ENCODE results near the gene SLCO2A1. TPM values are rescaled to one million over a fixed set of nuclear protein-coding genes. Genes with fewer than 3 reads are reported as not detected.
A peak's percentile ranks its signal among the peaks of the same experiment; 100 is the strongest.

The SLCO2A1 gene
- polyA plus RNA-seq, 12 donors, result 1.0 to 25.6 (median 1.6) TPM; not detected in 2

DNA sequence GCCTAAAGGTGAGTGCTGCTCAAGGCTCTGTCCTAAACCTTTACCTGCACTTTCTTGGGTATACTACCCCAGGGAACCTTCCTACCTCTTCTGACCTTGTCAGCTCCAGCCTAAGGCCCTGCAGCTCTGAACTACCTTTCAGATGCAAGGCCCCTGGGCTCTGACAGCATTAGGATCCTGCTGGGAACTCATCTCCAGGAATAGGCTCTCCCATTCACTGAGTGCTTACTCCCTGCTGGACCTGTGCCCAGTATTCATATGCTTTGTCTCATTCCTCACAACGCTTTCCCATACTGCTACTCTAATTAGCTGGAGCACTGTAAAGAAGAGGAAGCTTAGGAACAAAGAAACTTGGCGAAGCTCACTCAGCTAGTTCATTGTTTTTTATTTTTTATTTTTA, 80.3 kb downstream of the SLCO2A1 start:
- no peak for DNase-seq

DNA sequence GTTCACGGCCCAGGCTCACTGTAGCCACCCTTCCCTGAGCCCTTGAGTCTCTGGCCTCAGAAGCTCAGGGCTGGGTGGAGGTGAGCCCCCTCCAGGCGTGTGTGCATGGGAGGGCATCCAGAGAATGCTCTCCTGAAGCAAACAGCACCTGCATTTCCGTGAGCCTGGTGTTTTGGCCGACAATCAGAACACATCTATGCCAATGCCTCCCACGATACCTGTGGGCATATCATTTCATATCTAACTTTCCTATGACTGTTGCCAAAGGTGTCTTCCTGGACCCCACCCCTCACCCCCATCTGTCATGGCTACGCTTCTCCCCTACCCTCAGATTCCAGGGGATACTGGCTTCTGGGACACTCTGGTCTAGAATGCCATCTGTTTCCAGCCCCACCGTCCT, 80.7 kb downstream of the SLCO2A1 start:
- DNase-seq, result no peak

DNA sequence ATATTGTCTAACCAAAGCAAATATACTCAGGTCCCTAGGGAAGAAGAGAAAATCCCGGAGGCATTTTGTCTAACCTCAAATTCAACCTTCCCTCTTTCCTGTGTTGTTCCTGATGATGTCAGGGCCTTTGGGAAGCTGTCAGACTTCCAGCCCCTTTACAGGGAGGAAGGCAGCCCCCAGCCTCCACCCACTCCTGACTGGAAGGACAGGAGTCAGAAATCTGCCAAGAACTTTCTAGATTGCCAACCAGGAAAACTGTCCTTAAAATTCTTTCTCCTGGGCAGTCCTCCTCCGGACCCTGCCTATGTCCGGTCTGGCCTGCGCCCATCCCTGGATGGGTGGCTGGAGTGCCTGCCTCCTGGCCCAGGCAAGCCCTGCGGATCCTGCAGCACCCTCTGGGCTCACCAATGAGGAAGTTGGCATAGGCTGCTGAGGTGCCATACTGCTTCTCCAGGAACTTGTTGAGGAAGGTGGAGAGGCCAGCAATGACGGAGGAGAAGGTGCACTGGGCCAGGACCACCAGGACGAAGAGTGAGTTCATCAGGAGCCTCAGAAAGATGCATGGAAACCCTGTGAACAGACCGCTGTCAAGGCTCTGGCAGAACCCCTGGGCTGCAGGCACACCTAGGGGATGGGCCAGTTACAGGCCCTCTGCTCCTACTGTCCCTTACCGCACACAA, 81.5 kb downstream of the SLCO2A1 start:
- DNase-seq, result no peak

DNA sequence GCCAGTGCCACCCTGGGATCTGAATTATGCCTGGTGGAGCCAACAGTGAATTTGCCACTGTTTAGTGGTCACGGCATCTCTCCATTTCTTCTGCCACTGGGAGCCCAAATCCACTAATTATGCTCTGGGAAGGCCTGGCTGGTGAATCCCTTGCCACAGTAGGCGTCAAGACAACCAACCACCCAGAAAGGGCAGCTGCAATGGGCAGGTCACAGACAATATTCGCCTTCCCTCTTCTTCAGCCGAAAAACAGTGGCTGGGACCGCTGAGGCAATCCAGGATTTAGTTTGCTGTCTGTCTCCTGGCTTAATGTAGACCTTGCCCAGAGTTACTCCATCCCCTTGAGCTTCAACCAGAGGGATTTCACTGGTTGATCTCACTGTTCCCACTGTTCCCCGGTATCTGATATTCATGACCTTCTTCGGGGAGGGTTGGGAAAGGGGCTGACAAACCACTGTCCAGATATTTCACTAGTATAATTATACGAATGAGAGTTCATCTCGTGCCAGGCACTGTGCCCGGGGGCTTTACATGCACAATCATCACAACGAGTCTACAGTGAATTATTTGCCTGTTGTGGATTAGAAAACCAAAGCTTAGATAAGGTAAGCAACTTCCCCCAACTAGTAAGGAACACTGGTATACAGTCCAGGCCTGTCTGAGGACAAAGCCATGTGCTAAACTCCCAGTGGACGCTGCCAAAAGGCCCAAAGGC, 84.2 kb downstream of the SLCO2A1 start:
- no peak for DNase-seq

DNA sequence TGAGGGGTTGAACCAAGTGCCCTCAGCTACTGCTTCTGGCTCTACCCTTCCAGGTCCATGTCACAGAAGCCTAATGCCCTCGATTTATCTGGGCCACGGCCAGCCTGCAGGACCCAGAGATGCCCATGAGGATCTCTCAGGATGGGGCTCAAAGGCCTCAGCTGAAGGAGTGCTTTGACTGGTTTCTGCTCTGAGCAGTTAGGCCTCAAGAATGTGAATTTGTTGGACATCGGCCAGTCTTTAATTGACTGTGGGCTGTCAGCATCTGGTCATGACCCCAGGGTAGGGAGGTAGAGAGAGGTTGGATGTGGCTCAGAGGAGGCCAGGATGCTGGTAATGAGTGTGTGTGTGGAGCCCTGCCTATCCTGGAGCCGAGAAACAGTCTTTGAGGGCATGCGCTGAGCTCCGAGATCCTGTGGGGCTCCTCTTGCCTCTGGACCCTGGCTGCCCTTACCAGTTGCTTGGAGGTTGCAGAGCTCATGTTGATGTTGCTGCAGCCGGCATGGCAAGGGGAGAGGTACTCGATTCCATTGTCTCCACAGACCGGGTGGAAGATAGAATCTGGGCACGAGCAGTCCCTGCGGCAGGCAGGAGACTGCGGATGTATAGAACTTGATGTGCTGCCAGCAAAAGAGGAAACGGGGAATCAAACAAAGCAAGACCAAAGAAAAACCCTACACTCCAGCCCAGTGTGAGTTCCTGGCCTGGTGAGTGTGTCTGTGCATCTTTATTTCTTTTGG, 84.9 kb downstream of the SLCO2A1 start:
- DNase-seq, result no peak

DNA sequence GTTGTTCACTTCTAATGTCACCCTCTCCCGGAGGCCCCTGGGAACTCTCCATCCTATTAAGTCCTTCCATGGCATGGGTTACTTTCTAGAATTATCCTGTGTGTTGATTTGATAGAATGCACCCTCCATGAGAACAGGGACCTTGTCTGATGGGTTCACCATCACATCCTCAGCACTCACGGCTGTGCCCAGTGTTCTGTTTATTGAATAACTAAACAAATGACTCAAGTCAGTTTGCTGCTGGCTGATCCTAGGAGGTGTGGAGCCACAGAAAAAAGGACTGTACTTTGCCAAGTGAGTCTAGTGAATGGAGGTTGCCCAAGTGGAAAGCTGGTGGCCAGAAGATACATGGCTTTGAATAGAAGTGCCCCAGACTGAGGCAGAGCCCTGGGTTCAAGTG, 85.5 kb downstream of the SLCO2A1 start:
- DNase-seq, result no peak

DNA sequence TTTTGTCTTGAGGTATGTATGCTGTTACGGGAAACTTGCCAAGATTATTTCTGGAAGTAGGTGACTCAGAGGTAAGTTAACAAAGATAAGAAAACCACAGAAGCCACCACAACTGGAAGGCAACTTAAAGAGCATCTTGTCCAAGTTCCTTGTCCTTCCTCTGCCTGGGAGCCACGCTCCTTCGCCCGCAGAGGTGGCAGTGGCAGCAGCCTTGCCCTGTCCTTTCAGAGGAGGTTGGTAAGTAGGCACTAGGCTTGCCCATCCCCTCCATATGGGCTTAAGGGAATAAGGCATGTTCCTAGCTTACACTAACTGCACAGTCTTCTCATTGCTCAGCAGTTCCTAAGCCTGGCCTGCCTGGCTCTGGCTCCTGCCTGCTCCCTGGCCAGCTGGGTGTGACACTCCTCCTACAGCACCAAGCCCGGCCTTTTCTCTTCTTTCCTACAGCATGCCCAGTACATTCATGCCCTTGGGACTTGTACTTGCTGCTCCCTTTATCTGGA, 86.0 kb downstream of the SLCO2A1 start:
- DNase-seq, result no peak

DNA sequence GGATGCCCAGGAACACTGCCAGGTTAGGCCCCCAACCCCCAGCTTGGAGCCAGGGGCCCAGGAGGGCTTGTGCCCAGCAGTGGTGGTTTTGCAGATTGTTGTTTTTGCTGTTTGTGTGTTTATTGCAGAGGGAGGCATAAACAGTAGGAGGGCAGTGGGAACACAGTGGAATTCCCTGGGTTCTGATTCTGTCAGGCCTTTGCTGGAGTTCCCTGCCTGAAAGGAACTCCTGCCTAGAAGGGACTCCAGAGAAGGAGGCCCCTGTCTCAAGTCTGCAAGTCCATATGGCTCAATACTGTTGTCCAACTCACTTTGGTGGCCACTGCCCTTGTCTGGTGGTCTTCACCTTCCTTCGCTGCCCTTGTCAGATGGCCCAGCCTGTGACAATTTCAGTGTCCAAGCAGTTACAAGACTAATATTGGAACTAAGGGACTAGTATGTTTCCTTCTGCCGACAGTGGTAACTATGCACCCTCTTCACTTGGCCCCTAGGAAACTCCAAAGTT, 86.6 kb downstream of the SLCO2A1 start:
- DNase-seq, result no peak

DNA sequence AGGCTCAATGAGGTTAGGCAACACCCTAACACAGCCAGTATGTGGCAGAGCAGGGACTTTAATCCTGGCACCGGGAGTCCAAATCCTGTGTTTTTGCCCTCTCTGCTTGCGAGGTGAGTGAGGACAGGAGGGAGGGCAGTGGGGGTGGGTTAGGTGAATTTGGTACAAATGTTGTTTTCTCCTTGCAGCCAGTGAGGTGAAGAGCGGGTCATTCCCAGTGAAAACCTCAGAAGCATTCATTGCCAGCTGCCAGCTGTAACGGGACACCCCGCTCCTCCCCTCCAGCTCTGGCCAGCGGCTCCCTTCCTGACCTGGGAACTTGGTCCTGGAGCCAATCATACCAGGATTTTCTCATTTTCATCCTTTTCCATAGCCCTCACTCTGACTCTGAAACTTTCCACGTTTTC, 88.3 kb downstream of the SLCO2A1 start:
- DNase-seq, result peak; percentile 51

DNA sequence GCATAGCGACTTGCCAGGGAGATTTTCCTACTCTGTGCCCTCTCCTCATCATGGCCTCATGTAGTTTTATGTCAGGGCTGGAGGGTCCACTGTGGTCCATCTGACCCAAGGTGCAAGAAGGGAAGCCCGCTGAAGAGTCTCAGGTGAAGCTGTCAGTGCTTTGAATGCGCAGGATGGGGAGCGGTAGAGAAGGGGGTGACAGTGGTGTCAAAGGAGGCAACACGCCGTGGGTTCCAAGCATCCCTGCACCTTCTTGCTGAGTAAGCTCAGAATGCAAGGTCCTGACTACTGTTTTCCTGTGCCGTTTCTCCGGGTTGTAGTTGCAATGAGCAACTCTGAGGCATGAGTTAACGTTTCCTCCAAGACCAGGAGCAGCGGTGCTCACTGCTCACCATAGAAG, 89.2 kb downstream of the SLCO2A1 start:
- no peak for DNase-seq

DNA sequence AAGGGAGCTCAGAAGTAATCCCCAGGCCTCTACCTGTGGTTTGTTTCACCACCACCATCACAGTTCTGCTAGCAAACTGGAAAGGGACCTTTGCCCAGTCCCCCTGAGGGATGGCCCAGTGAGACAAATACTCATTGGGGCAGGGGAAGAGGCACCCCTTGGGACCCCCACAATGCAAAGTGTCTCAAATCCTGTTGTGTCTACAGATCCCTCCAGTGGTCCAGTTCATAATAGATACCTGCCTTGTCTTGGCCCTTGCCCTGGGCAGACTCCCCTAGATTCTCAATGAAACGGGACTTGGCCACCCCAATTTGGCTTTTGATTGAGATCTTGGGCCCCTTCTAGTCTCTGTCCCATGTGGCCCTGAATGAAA, 90.3 kb downstream of the SLCO2A1 start:
- no peak for DNase-seq

DNA sequence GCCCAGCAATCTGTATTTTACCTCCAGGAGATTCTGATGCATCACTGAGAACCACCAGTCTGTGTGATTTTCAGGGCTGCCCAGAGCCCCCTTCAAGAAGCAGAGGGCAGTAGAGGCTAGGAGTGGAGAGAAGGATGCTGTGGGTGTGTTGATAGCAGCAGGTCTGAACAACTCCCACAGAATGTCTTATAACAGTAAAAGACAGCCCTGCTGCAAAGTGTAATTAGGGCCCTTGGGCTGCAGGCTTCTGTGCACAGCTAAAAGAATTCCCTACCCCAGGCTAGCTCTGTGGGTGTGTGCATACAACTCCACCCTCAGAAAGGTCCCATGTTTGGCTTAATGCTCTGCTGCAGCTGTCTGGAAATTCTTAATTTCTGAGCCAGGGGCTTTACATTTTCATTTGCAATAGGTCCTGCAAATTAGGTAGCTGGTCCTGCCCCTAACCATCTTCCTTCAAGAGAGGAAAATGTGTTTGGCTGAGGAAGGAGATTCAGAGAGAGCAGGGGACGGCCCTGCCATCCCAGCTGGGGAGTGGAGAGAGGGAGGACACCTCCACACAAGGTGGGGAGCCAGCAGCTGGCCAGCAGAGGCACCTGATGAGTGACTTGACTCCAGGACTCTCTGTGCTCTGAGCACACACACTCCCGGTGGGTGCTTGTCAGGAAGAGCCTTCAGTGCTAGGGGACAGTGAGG, 90.8 kb downstream of the SLCO2A1 start:
- DNase-seq, result no peak

DNA sequence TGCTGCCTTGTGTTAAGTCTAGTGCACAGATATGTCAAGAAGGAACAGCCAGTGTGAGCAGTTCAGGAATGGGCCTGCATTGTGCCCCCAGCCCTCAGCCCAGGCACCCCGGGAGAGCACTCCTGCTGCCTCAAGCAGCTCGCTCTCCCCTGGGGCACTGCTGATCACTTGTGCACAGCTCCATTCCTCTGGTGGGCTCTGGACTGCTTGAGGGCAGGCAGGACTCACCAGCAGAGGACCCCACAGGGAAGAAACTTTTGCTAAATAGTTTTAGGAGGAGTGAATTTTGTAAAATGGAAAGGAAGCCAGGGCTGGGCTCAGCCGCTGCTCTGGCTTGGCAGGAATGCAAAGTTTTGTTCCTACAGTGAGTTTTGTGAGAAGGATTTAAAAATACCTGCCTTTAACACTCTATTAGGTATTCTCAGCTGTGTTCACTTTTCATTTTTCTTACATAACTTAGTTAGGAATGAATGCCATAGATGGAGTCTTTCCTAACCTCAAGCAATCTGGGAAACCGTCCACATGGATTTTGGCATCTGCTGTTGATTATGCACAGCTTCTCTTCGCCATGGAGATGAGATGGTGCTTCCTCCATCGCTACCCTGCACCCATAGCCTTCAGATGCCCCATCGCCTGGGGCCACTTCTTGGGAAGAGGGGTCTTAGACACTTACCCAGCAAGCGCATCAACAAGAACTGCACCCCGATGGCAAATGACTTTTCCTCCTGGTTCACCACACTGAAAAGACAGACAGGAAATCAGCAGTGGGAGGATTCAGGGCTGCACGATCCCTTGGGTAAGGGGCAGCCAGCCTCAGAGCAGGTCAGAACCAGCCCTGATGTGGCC, 91.7 kb downstream of the SLCO2A1 start:
- DNase-seq, result peak; percentile 76

DNA sequence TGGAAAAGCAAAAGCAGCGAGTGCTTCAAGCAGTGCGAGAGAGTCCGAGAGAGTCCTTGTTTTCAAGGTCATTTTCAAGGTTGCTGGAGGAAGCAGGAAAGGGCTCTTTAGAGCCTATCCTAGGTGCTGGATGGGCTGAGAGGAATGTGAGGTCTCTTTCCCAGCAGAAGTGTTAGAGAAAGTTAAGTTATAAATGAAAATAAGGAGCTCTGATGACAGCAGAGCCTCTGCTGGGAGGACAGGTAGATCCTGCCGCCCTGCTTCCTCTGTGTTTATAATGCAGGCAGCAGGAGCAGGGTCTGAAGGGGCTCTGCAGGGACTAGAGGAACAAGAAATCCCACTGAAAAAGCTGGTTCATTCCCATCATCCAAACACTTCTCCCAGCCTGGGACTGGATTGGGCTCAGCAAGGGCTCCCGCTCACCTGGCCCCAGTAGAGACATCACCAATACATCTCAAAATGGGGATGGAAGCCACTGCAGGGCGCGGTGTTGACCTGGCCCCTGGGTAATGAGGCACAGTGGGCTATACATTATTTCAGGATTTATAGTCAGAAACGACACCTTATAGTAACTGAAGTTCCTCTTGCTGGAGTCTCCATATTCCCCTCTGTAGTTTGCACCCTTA, 92.6 kb downstream of the SLCO2A1 start:
- no peak for DNase-seq

DNA sequence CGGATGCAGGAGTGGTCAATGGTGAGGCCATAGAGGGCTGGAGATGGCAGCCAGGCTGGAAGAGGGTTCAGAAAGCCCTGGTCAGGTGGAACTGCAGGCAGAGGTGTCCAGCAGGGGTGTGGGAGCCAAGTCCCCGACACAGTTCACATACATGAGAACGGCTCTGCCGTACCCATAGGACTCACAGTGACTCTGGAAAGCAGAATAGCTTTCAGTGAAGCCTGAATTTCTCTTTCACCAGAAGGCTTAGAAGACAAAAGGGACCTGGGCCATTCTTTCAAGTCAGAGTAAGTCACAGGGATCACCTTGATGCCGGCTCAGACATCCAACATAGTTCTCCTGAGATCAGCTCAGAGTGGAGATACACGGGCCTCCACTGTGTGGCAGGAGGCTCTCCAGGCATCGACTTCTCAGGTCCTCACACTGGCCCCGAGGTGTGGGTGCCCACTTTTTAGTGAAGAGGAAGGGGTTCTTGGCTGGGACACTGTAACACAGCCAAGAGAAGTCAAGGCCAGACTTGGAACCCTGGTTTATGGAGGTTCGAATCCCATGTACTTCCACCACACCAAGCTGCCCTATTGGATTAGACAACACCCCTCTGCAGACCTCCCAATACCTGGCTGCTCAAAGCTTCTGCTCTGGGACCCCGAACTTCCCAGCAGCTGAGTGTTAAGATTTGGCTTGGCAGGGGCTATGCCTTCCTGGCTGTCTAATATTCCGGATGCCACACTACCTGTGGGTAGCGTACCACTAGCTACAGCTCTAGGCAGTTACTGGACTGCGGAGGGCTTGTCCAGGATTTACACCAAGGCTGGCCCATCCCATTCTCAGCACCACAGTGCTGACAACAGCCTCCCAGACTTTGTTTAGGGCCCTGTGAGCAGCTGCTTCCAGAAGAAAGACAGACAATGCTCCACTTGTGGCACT, 93.6 kb downstream of the SLCO2A1 start:
- DNase-seq, result no peak

DNA sequence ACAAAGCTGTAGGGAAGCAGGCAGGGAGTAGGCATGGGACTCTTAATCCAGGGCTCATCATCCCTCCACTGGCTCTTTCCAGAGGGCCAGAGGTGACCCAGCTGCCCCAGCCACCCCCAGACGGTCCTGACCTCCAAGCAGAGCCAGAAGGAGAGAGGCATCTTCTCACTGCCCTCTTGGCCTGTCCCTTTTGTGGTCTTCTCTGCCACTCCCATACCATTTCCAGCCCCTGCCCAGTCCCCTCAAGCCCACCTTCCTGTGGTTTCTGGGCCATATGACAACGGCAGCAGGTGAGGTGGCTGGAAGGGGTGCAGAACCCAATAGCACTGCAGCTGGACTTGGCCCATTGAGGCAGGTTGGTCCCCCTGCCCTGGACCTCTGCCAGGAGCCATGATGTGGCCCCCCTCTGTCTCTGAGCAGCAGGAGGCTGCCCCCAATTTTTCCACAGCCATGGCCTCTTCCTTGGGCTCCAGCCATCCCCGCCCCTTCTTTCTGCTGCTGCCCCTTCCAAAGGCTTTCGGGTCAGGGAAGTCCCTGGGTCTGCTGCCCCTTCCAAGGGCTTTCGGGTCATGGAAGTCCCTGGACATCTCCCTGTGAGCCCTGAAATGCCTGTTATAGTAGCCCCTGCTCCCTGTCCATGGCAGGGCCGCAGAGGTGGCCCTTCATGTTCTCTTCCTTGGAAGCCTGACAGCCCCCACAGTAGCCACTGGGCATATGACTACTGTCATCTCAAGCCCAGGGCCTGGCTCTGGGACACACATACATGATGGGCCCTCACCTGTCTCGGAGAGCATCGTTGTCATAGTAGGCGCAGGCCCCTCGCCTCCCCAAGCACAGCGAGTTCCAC, 94.5 kb downstream of the SLCO2A1 start:
- no peak for DNase-seq

DNA sequence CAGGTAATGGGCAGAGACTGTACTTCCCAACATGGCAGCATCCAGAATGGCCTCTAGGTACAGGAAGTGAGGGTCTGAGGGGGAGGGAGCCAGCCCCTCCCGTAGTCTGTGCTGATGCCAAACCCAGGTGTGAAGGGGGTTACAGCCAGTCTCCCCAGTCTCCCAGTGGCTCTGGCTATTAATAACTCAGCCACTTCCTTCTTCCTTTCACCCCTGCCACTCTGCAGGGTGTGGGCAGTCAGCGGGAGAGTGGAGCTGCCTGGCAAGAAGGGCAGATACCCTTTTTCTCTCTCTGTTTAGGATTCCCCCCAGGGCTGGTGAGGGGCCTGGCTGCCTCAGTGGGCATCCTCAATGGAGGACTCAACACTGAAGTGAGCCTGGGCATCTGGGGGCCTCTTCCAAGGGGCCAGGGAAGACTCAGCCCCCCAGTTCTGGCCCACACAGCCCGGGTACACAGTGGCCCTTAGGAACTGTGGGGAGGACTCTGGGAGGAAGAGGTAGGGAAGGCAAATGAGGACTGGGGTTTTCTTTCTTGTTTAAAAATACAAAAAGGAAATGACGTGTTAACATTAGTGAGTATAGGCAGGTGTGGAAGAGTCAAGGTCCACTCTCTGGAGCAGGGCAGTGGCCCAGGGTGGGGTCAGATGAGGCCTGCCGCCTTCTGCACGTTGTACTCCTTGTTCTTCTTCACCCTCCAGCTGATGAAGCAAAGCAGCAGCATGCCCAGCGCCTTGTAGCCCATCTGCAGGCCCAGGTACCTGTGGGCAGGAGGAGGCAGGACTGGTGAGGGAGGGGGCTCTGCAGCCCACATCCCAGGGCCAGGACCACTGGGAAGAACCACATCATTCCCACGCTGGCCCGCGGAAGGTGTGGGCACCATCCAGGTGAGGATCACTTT, 95.4 kb downstream of the SLCO2A1 start:
- no peak for DNase-seq

All from muscle of arm (tissue), 12 donors.